GM12875 (cell line): ENCODE data around the gene RPS2.

Experiments used
- H3K4me3 ChIP-seq: one replicate; pipeline ENCODE4 v1.5.1; 2011; ENCODE audit warnings: low read depth, low read length, control low read depth
- CTCF ChIP-seq: IDR thresholded peaks from 2 replicates; pipeline ENCODE4 v1.5.1; 2011; ENCODE audit warnings: low read depth, mild to moderate bottlenecking, control low read depth, inconsistent platforms, low read length, moderate library complexity, borderline replicate concordance; ENCODE audit not compliant: insufficient read depth

The RPS2 gene

GRCh38 chr16:2007081-2007836, 42.6 kb upstream of the RPS2 start:
- H3K4me3 ChIP-seq = peak overlapping the region; percentile 73
- no peak for TF ChIP-seq CTCF

DNA sequence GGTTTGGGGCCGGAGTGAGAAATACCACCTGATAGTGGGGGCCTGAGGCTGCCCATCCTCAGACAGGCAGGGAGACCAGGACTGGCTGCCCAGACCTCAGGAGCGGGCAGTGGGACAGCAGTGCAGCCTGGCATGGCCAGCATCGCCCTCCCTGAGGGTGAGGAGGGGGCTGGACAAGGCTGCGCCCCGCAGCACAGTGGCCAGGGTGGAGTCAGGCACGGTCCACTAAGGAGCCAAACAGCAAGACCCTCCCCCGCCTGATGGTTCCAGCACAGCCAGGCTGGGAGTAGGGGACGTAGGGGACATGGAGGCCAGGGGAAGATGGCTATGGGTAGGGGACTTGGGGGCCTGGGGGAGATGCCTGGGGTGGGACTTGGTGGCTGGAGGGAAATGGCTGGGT, 41.7 kb upstream of the RPS2 start:
- H3K4me3 ChIP-seq = no peak overlapping the region
- no peak for TF ChIP-seq CTCF

- H3K4me3 ChIP-seq = no peak overlapping the region
- TF ChIP-seq CTCF = 0 out of 2 replicates have a peak, but pooled peaks have one; percentile 15
Observed at GRCh38 chr16:2005646-2006045, 41.0 kb upstream of the RPS2 start.

DNA sequence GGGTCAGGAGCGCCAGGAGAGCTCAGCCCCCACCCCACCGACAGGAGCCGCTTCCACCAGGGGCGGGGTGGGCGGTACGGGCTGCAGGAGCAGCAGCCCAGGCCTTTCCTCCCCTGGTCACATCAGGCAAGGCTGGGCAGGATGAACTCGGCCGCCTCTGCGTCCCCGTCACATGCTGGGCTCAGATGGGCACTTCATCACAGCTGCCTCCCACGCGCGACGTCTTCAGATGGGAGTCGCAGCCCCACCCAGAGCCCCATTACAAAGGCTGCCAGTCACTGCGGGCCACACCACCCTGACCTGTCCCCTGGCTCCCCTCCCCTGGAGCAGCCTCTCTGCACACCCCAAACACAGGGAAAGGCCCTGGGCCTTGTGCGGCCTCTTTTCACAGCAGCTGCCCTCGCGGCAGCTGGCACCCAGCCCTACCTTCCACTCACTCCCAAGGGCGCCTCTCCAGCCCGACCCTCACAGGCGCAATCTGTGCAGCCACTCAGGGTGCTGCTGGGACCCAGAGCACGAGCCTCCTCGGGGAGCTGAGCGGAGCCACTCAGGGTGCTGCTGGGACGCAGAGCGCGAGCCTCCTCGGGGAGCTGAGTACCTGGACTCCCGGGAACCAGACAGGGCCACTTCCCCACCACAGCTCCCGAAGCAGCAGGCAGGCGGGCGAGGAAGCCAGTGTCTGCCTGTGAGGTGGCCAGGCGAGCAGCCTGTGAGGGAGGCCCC, 40.3 kb upstream of the RPS2 start:
- TF ChIP-seq CTCF = no peak
- H3K4me3 ChIP-seq = no peak overlapping the region

DNA sequence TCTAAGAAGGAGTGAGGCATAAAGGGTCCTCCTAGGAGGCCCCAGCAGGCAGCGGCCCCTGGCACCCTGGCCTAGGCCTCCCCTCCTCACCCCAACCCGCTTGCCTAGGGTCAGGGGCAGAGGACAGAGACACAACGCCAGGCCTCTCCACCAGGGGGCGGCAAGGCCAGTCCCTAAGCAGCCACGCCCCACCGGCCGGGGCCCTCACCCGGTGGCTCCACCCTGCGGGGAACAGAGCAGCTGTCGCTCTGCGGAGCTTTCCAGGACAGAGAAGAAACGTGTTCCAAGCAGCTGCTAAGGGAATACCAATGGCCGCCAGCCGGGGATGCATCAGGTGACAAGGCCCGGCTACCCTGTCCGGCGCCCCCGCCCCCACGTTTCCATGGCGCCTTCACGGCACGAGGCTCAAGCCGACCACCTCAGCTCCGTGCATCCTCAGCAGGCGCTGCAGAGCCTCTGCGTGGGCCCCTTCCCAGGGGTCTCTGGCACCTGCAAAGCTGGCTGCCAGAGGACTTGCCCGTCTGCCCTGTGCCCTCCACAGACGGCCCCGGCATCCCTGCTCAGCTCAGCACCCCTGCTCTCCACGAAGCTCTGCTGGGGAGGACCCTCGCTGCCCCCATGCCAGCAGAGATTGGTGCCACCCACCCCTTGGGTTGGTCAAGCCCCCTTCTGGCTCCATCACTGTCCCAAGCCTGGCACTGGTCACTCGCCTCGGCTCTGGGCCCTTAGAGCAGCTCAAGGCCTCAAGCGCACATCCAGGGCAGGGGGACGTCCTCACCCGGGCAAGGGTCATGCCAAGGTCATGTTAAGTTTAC, 39.4 kb upstream of the RPS2 start:
- no peak overlapping the region for H3K4me3 ChIP-seq

GRCh38 chr16:2003231-2003826, 38.7 kb upstream of the RPS2 start:
- TF ChIP-seq CTCF = no peak
- no peak overlapping the region for H3K4me3 ChIP-seq

More for the DNA sequence above, 39.4 kb upstream of the RPS2 start:
- TF ChIP-seq CTCF = peak; percentile 99
